Kidney epithelial cell (primary cell): ENCODE results near the gene BCL11B. TPM values are rescaled to one million over a fixed set of nuclear protein-coding genes. Genes with fewer than 3 reads are reported as not detected.
A peak's percentile ranks its signal among the peaks of the same experiment; 100 is the strongest.

Experiments used
- DNase-seq: peaks from one replicate; pipeline ENCODE4 v3.0.0-alpha.2; 2010; ENCODE audit warnings: low read depth
- H3K27me3 ChIP-seq: 2 replicates; pipeline ENCODE4 v1.6.0; 2011; ENCODE audit warnings: low read length; ENCODE audit not compliant: control insufficient read depth, insufficient read depth
- H3K36me3 ChIP-seq: 2 replicates; pipeline ENCODE4 v1.5.1; 2011; ENCODE audit warnings: low read length; ENCODE audit not compliant: control insufficient read depth, insufficient read depth
- H3K4me3 ChIP-seq: 2 replicates; pipeline ENCODE4 v1.5.1; 2011; ENCODE audit warnings: low read depth, mild to moderate bottlenecking, control low read depth, low read length
- CTCF ChIP-seq: IDR thresholded peaks from 2 replicates; pipeline ENCODE4 v1.5.1; 2011; ENCODE audit warnings: mild to moderate bottlenecking, moderate library complexity, low read length, control low read depth, inconsistent platforms; ENCODE audit not compliant: insufficient read depth, poor library complexity, severe bottlenecking
- total RNA-seq: library from RNA; depleted of rRNA; stranded (reverse); fragments of >200 nt; gene quantifications from 2 replicates; pipeline ENCODE4 v1.2.3, GENCODE V29; 2015

The BCL11B gene
- total RNA-seq, 1 donor from 2014 or later, result 2.3 TPM

DNA sequence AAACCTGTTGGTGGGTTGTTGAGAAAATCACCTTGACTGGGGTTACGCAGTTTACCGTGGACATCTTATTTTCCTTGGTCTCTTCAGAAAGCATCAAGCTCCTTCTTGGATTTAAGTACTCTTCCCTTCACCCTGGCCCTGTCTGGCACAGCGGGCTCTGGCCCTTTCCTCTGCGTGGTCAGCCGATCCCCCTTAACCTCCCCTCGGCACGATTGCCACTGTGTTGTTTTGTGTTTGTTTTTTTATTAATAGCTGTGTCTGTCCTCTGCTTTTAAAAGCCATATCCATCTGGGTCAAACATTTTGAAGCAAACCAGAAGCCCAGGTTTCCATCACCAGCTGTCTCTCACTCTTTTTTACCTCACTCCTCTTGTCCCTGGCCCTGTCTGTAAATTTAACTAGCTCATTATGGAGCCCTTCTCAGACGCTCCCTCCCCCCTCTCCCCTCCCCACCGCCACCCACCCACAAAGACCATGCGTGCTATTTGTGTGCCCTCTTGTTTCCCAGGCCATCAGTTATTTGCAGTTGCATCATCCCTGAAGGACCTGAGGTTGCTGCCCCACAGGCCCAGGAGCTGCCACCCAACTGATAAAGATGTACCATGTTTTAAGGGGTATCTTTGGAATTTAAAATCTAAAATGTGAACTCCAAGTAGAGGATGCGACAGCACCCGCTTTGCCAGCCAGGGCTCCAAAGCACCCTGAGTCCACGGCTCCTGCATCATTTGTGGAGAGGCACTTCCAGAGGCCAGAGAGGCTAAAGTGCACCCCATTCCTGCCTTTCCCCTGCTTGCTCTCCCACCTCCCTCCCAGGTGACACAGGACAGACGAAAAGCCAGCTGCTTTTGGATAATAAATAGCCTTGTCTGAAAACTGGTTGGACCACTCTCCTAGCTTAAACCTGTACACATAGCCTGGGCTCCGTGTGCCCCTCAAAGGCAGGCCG is 3.9 kb downstream of the BCL11B start:
- H3K4me3 ChIP-seq, result no peak overlapping the region

GRCh38 chr14:99267381-99267780 is 4.6 kb downstream of the BCL11B start:
- H3K4me3 ChIP-seq, result no peak overlapping the region
- H3K36me3 ChIP-seq, result no peaks in the 10 kb centered on the region
- H3K27me3 ChIP-seq, result peaks cover 33% of the 10 kb centered on the region
- no peak for TF ChIP-seq CTCF
- no peak for DNase-seq

More for the DNA sequence above, 3.9 kb downstream of the BCL11B start:
- DNase-seq, result no peak
- Histone ChIP-seq H3K27me3 (peaks cover 30% of the 10 kb centered on the region), H3K36me3 (no peaks in the 10 kb centered on the region)
- no peak for TF ChIP-seq CTCF

GRCh38 chr14:99266181-99267178 is 5.5 kb downstream of the BCL11B start:
- H3K36me3 ChIP-seq, result no peaks in the 10 kb centered on the region
- TF ChIP-seq CTCF, result peak; percentile 99
- peaks cover 30% of the 10 kb centered on the region for H3K27me3 ChIP-seq
- no peak for DNase-seq
- no peak overlapping the region for H3K4me3 ChIP-seq

- no peak for DNase-seq
- Histone ChIP-seq H3K4me3 (no peak overlapping the region), H3K27me3 (peaks cover 26% of the 10 kb centered on the region), H3K36me3 (no peaks in the 10 kb centered on the region)
- TF ChIP-seq CTCF, result no peak
These were observed 6.4 kb downstream of the BCL11B start for GRCh38 chr14:99265571-99265970.

DNA sequence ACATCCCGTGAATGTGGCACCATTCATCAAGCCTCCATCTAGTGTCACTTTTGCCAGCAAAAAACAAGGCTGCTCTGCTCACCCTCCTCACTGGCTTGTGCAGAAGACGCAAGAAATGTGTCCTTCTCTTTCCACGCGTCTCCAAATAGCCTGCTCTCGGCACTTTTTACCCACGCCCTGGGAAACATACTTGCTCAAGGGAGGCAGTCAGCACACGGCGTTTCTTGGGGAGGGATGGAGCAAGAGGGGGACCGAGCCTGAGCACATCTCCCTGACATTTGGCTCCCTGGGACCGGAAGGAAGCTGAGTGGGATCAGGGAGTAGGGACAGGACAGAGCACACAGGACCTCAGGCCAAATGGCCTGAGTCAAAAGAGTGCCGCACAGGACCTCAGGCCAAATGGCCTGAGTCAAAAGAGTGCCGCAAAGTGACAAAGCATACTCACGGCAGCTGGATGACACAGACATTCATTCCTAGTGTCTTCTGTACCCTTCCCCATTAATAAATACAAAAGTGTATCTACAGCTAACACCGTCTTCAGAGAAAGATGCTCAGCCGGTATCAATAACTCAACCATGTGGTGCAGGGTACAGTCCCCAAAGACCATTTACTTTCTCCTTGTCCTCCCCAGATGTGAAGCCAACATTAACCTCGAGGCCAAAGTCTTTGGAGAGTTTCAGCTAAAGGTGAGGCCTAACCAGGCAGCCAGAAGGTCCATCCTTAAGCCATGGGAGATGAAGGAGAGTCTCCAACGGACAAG is 7.1 kb downstream of the BCL11B start:
- TF ChIP-seq CTCF, result no peak
- Histone ChIP-seq H3K36me3 (no peaks in the 10 kb centered on the region), H3K4me3 (no peak overlapping the region), H3K27me3 (peaks cover 19% of the 10 kb centered on the region)
- no peak for DNase-seq
